Measurements from ENCODE around the gene GLO1. TPM values are rescaled to one million over a fixed set of nuclear protein-coding genes. Genes with fewer than 3 reads are reported as not detected.

GLO1 gene
- 137 and 147 TPM in 2 replicates for total RNA-seq (2022)
- percentile 90 among the genes with signal in this experiment for Bru-seq, nascent RNA
- BruChase-seq, experiment 1, labeled RNA remaining after a 6-hour chase: percentile 94 among the genes with signal in this experiment
- BruChase-seq, experiment 2, labeled RNA remaining after a 2-hour chase: percentile 86 among the genes with signal in this experiment
- long read RNA-seq, transcript GLO1-201 (6 exons, 2,012 nt): major isoform, 210 of 225 reads
- long read RNA-seq, partial matches to known transcripts: 8 of 225 reads
- long read RNA-seq, other reads (novel, unspliced or antisense): 7 of 225 reads

DNA sequence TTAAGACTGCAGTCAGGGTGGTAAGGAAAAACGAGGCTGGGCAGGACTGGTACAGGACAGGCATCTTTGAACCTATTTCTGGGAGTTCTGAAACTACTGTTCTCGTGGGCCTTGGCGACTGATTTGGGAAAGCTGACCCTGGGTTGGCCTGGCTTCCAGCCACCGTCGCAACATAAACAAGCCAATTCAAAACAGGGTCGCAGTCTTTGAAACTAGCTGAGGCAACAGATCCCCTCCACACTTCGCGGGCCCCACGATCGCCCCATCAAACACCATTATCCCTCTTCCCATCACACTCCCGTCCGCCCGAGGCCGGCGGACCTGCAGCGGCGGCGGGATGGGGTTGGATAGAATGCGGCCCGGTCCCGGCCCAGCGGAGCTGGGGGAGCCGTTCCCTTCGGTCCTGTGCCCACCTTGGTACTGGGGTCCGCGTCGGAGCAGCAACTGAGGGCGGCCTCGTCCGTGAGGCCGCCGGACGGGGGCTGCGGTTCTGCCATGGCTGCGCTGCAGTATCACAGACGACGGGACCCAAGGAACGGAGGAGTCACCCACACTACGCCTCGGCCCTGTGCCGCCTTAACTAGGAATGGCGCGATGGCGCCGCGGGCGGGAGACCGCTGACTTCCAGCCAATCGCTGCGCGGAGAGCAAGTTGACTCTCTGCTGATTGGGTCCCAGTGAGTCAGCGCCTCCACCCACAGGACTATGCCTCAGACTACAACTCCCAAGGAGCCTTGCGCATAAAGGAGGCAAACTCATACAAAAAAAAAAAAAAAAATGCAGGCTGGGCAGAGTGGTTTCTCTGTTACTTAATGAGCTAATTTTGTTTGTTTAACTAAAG lies at the start of gene GLO1:
TSS of gene GLO1 (minus strand) at position 588 of the 840 bp plus-strand sequence. CDS start at position 497, 91 bp downstream.
- TF ChIP-seq, protein P1, sequence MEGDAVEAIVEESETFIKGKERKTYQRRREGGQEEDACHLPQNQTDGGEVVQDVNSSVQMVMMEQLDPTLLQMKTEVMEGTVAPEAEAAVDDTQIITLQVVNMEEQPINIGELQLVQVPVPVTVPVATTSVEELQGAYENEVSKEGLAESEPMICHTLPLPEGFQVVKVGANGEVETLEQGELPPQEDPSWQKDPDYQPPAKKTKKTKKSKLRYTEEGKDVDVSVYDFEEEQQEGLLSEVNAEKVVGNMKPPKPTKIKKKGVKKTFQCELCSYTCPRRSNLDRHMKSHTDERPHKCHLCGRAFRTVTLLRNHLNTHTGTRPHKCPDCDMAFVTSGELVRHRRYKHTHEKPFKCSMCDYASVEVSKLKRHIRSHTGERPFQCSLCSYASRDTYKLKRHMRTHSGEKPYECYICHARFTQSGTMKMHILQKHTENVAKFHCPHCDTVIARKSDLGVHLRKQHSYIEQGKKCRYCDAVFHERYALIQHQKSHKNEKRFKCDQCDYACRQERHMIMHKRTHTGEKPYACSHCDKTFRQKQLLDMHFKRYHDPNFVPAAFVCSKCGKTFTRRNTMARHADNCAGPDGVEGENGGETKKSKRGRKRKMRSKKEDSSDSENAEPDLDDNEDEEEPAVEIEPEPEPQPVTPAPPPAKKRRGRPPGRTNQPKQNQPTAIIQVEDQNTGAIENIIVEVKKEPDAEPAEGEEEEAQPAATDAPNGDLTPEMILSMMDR (IDR thresholded peaks at IDR 0.05; ENCODE audit: unreplicated experiment): no peak
- peak within 1 kb of the TSS; percentile 98 for H3K4me3 Mint-ChIP-seq (ENCODE audit: low read depth, unreplicated experiment)
- intact Hi-C loops (cut with micrococcal nuclease; ENCODE audit: unreplicated experiment): no loop called here
- CTCF ChIA-PET: interaction anchor here (0.6 to 0.7 kb wide), 9 partner anchors 22 to 1079 kb away, joined by 3 to 6 read pairs (median 3); no protein-coding TSS in a partner anchor
- H3K9me3 Mint-ChIP-seq (ENCODE audit: low read depth, unreplicated experiment): peaks cover 4% of the 10 kb centered on the region
- BruUV-seq (replicated peaks): TSS peak; percentile 48
- H3K27ac Mint-ChIP-seq (ENCODE audit: unreplicated experiment): peak within 1 kb of the TSS; percentile 93
- no peaks in the 10 kb centered on the region for H3K27me3 Mint-ChIP-seq (ENCODE audit: unreplicated experiment)
- peaks cover 26% of the 10 kb centered on the region for H3K4me1 Mint-ChIP-seq (ENCODE audit: low read depth, unreplicated experiment)
- H3K36me3 Mint-ChIP-seq (ENCODE audit: insufficient read depth, unreplicated experiment): peaks cover 25% of the 10 kb centered on the region
- DNase-seq: peak; percentile 97

DNA sequence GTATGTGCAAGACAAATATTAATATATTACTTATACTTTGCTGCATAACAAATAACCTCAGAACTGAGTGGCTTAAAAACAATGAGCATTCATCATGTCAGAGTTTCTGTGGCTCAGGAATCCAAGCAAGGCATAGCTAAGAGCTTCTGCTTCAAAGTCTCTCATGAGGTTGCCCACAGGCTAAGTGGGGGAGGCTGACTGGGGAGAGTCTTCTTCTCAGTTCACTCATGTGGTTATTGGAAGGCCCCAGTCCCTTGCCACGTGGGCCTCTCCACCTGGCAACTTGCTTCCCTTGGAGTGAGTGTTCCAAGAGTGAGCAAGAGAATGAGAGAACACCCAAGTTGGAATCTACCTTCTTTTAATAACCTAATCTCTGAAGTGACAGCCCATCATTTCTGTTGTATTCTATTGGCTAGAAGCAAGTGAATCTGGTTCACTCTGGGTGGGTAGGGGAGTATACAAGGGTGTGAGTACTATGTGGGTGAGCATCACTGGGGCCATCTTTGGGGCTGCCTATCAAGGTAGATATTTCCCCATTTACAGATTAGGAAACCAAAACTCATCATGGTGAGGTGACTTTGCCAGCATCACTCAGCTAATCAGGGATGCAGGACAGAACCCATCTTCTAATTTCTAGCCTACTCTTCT lies 48.1 kb upstream of the GLO1 start:
- Mint-ChIP-seq H3K27ac (ENCODE audit: unreplicated experiment) (no peak overlapping the region), H3K27me3 (ENCODE audit: unreplicated experiment) (no peaks in the 10 kb centered on the region), H3K9me3 (ENCODE audit: low read depth, unreplicated experiment) (no peaks in the 10 kb centered on the region), H3K4me3 (ENCODE audit: low read depth, unreplicated experiment) (no peak overlapping the region), H3K36me3 (ENCODE audit: insufficient read depth, unreplicated experiment) (peaks cover 11% of the 10 kb centered on the region), H3K4me1 (ENCODE audit: low read depth, unreplicated experiment) (peaks cover 20% of the 10 kb centered on the region)
- CTCF ChIA-PET: interaction anchor here (1.0 kb wide), 1 partner anchor 22 kb away, joined by 4 read pairs; no protein-coding TSS in a partner anchor
- TF ChIP-seq, protein P1 (IDR thresholded peaks at IDR 0.05; ENCODE audit: unreplicated experiment): no peak
- intact Hi-C loops (cut with micrococcal nuclease; ENCODE audit: unreplicated experiment): no loop called here
- peak; percentile 40 for DNase-seq
- BruUV-seq (replicated peaks): no TSS peak

DNA sequence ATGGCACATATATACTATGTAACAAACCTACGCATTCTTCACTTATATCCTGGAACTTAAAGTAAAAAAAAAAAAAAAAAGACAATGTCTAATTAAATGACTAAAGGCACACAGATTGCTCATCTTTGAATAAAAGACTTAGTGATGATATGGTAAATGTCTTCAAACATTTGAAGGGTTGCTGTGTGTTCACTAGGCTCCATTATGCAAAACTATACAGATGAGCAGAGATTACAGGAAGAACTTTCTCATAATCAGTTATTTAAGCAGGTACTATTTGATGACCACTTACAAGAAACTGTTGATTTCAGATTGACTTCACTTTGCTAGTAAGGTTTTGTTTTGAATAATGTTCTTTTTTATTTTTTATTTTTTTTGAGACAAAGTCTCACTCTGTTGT lies 46.5 kb upstream of the GLO1 start:
- no TSS peak for BruUV-seq (replicated peaks)
- intact Hi-C loops (cut with micrococcal nuclease; ENCODE audit: unreplicated experiment): no loop called here
- H3K27me3 Mint-ChIP-seq (ENCODE audit: unreplicated experiment): no peaks in the 10 kb centered on the region
- no peaks in the 10 kb centered on the region for H3K9me3 Mint-ChIP-seq (ENCODE audit: low read depth, unreplicated experiment)
- DNase-seq: no peak
- CTCF ChIA-PET: no interaction called here
- H3K4me3 Mint-ChIP-seq (ENCODE audit: low read depth, unreplicated experiment): no peak overlapping the region
- H3K27ac Mint-ChIP-seq (ENCODE audit: unreplicated experiment): no peak overlapping the region
- H3K36me3 Mint-ChIP-seq (ENCODE audit: insufficient read depth, unreplicated experiment): peaks cover under 1% of the 10 kb centered on the region
- TF ChIP-seq, protein P1 (IDR thresholded peaks at IDR 0.05; ENCODE audit: unreplicated experiment): no peak
- peaks cover 4% of the 10 kb centered on the region for H3K4me1 Mint-ChIP-seq (ENCODE audit: low read depth, unreplicated experiment)

DNA sequence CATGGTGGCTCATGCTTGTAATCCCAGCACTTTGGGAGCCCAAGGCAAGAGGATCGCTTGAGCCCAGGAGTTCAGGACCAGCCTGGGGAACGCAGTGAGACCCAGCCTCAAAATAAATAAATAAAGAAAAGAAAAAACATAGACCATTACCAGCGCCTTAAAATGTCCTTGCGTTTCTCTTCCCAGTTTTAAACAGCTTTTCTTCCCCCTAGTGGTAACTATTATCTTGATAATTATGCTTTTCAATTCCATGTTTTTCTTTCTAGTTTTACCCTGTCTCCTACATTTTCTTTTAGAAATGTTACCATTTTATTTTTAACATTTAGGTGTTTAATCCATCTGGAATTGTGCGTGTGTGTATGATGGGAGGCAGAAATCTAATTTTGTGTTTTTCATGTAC lies 36.6 kb upstream of the GLO1 start:
- Mint-ChIP-seq H3K36me3 (ENCODE audit: insufficient read depth, unreplicated experiment) (no peaks in the 10 kb centered on the region), H3K9me3 (ENCODE audit: low read depth, unreplicated experiment) (no peaks in the 10 kb centered on the region), H3K27ac (ENCODE audit: unreplicated experiment) (no peak overlapping the region), H3K4me1 (ENCODE audit: low read depth, unreplicated experiment) (no peaks in the 10 kb centered on the region), H3K27me3 (ENCODE audit: unreplicated experiment) (no peaks in the 10 kb centered on the region), H3K4me3 (ENCODE audit: low read depth, unreplicated experiment) (no peak overlapping the region)
- TF ChIP-seq, protein P1 (IDR thresholded peaks at IDR 0.05; ENCODE audit: unreplicated experiment): peak; percentile 52
- CTCF ChIA-PET: interaction anchor here (0.5 kb wide), 1 partner anchor 39 kb away, joined by 3 read pairs; no protein-coding TSS in a partner anchor
- intact Hi-C loops (cut with micrococcal nuclease; ENCODE audit: unreplicated experiment): no loop called here
- BruUV-seq (replicated peaks): no TSS peak
- DNase-seq: no peak
